ENCODE measurements around the gene NET1. TPM values are rescaled to one million over a fixed set of nuclear protein-coding genes. Genes with fewer than 3 reads are reported as not detected.

Gene NET1
- polyA plus RNA-seq, 1 of the 3 experiments (the other 2 are of a cell fraction), result 4.7 TPM

- Histone ChIP-seq H3K4me1 (ENCODE audit: control insufficient read depth in 1 of 2, insufficient read depth in 2 of 2, low read depth in 1 of 2, low read length in 1 of 2) (no peaks in the 10 kb centered on the region), H4K20me1 (ENCODE audit: insufficient read depth) (no peaks in the 10 kb centered on the region), H3K4me2 (no peak overlapping the region), H3K27ac (ENCODE audit: low read depth in 2 of 2, low read length in 1 of 2) (no peak overlapping the region), H3K36me3 (replicated peaks in 1 of 2; ENCODE audit: control insufficient read depth in 1 of 2, insufficient read depth in 2 of 2, low read length in 1 of 2) (no peaks in the 10 kb centered on the region), H3K4me3 (ENCODE audit: low read depth in 2 of 2, low read length in 1 of 2) (no peak overlapping the region), H2AFZ (ENCODE audit: low read depth) (no peak overlapping the region), H3F3A (replicated peaks; ENCODE audit: insufficient read depth) (no peaks in the 10 kb centered on the region), H3K27me3 (ENCODE audit: insufficient read depth) (no peaks in the 10 kb centered on the region; the same call in 1 of the 2 replicates), H3K9me3 (no peaks in the 10 kb centered on the region), H3K79me2 (ENCODE audit: insufficient read depth) (no peaks in the 10 kb centered on the region), H3K9me2 (no peaks in the 10 kb centered on the region), H3K9ac (no peak overlapping the region)
- ChIA-PET CTCF (interaction anchor here (1.0 to 1.6 kb wide), 3 partner anchors 10 to 547 kb away, joined by 3 to 5 read pairs (median 4); no protein-coding TSS in a partner anchor), POLR2A (no interaction called here)
- TF ChIP-seq, protein P1, sequence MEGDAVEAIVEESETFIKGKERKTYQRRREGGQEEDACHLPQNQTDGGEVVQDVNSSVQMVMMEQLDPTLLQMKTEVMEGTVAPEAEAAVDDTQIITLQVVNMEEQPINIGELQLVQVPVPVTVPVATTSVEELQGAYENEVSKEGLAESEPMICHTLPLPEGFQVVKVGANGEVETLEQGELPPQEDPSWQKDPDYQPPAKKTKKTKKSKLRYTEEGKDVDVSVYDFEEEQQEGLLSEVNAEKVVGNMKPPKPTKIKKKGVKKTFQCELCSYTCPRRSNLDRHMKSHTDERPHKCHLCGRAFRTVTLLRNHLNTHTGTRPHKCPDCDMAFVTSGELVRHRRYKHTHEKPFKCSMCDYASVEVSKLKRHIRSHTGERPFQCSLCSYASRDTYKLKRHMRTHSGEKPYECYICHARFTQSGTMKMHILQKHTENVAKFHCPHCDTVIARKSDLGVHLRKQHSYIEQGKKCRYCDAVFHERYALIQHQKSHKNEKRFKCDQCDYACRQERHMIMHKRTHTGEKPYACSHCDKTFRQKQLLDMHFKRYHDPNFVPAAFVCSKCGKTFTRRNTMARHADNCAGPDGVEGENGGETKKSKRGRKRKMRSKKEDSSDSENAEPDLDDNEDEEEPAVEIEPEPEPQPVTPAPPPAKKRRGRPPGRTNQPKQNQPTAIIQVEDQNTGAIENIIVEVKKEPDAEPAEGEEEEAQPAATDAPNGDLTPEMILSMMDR (IDR thresholded peaks at IDR 0.05), result no peak
- TF ChIP-seq IRF3 (IDR thresholded peaks at IDR 0.05; ENCODE audit: low read depth, low read length), result no peak
- no peak for TF ChIP-seq USF2 (IDR thresholded peaks at IDR 0.05; ENCODE audit: borderline replicate concordance, low read depth, low read length)
- TF ChIP-seq ELF1 (IDR thresholded peaks at IDR 0.05), result no peak
- TF ChIP-seq FOSL2 (IDR thresholded peaks at IDR 0.05; ENCODE audit: borderline replicate concordance, low read depth), result no peak
- TF ChIP-seq RFX5 (IDR thresholded peaks at IDR 0.05; ENCODE audit: low read length), result no peak
- TF ChIP-seq CHD2 (IDR thresholded peaks at IDR 0.05; ENCODE audit: low read length, partially characterized antibody), result no peak
- no peak for TF ChIP-seq YY1 (IDR thresholded peaks at IDR 0.05; ENCODE audit: low read depth)
- no peak for TF ChIP-seq EZH2phosphoT487 (IDR thresholded peaks at IDR 0.05; ENCODE audit: borderline replicate concordance, low read depth)
- no peak for TF ChIP-seq GATA2 (CRISPR knock-in tag; IDR thresholded peaks at IDR 0.05)
- no peak for TF ChIP-seq SMC3 (IDR thresholded peaks at IDR 0.05; ENCODE audit: low read depth, low read length)
- no peak for TF ChIP-seq SIN3A (IDR thresholded peaks at IDR 0.05; ENCODE audit: borderline replicate concordance, low read depth, low read length)
- DNase-seq, result no peak
- WGBS (ENCODE audit: low lambda C conversion rate), result 65% methylated on average over 12 of the region's 12 CpGs
Observed at GRCh38 chr10:5396556-5397300, 15.6 kb upstream of the NET1 start.

GRCh38 chr10:5399332-5399731, 13.0 kb upstream of the NET1 start:
- Histone ChIP-seq H3K4me3 (ENCODE audit: low read depth in 2 of 2, low read length in 1 of 2) (no peak overlapping the region), H3K36me3 (replicated peaks in 1 of 2; ENCODE audit: control insufficient read depth in 1 of 2, insufficient read depth in 2 of 2, low read length in 1 of 2) (no peaks in the 10 kb centered on the region), H3K27me3 (ENCODE audit: insufficient read depth) (peaks cover 9% of the 10 kb centered on the region; the same call in 1 of the 2 replicates), H3K4me2 (no peak overlapping the region), H3K27ac (ENCODE audit: low read depth in 2 of 2, low read length in 1 of 2) (no peak overlapping the region), H3K79me2 (ENCODE audit: insufficient read depth) (no peaks in the 10 kb centered on the region), H3K9me3 (no peaks in the 10 kb centered on the region), H2AFZ (ENCODE audit: low read depth) (no peak overlapping the region), H3K9me2 (no peaks in the 10 kb centered on the region), H3K9ac (no peak overlapping the region), H3K4me1 (ENCODE audit: control insufficient read depth in 1 of 2, insufficient read depth in 2 of 2, low read depth in 1 of 2, low read length in 1 of 2) (no peaks in the 10 kb centered on the region), H3F3A (replicated peaks; ENCODE audit: insufficient read depth) (no peaks in the 10 kb centered on the region), H4K20me1 (ENCODE audit: insufficient read depth) (no peaks in the 10 kb centered on the region)
- 31% methylated on average over 5 of the region's 6 CpGs for WGBS (ENCODE audit: low lambda C conversion rate)
- CTCF ChIA-PET, result interaction anchor here (1.0 kb wide), 1 partner anchor 28 kb away, joined by 3 read pairs; no protein-coding TSS in a partner anchor
- POLR2A ChIA-PET, result no interaction called here
- DNase-seq, result no peak
- TF ChIP-seq IRF3 (IDR thresholded peaks at IDR 0.05; ENCODE audit: low read depth, low read length), result no peak
- TF ChIP-seq SIN3A (IDR thresholded peaks at IDR 0.05; ENCODE audit: borderline replicate concordance, low read depth, low read length), result no peak
- no peak for TF ChIP-seq REST (IDR thresholded peaks at IDR 0.05; ENCODE audit: low read depth, low read length)
- no peak for TF ChIP-seq POLR2AphosphoS5 (IDR thresholded peaks at IDR 0.05; ENCODE audit: low read depth, low read length)
- no peak for TF ChIP-seq USF1 (IDR thresholded peaks at IDR 0.05; ENCODE audit: borderline replicate concordance, low read depth)
